SJSA1 (cell line): ENCODE results near the gene CENPV. TPM values are rescaled to one million over a fixed set of nuclear protein-coding genes. Genes with fewer than 3 reads are reported as not detected.
A peak's percentile ranks its signal among the peaks of the same experiment; 100 is the strongest.
"Not testable (repeated sequence)": the region's sequence is repeated elsewhere in the genome, so short reads cannot be mapped to it uniquely, and the experiment has no call there.

ENCODE experiments used
- DNase-seq, 2 experiments: peaks; one replicate each; pipeline ENCODE4 v3.0.0-alpha.2; 2015 to 2020; ENCODE audit warnings: low spot score in 2 of 2, low read depth in 1 of 2
- H3K27ac ChIP-seq: fragments of 250-450 bp; sonication (Bioruptor Pico); 2 replicates; pipeline ENCODE4 v1.5.1; 2020; ENCODE audit warnings: mild to moderate bottlenecking, moderate library complexity
- H3K27me3 ChIP-seq: fragments of 250-450 bp; sonication (Bioruptor Pico); replicated peaks from 2 replicates; pipeline ENCODE4 v1.5.1; 2020; ENCODE audit warnings: mild to moderate bottlenecking, moderate library complexity
- H3K36me3 ChIP-seq: fragments of 250-450 bp; sonication (Bioruptor Pico); 2 replicates; pipeline ENCODE4 v1.5.1; 2020; ENCODE audit warnings: mild to moderate bottlenecking
- H3K4me1 ChIP-seq: fragments of 250-450 bp; sonication (Bioruptor Pico); replicated peaks from 2 replicates; pipeline ENCODE4 v1.6.1; 2021; ENCODE audit warnings: mild to moderate bottlenecking
- H3K4me3 ChIP-seq: fragments of 250-450 bp; sonication (Bioruptor Pico); 2 replicates; pipeline ENCODE4 v1.5.1; 2020; ENCODE audit warnings: mild to moderate bottlenecking
- H3K9me3 ChIP-seq: fragments of 250-450 bp; sonication (Bioruptor Pico); replicated peaks from 2 replicates; pipeline ENCODE4 v1.5.1; 2020; ENCODE audit warnings: mild to moderate bottlenecking
- total RNA-seq: library from RNA; depleted of rRNA; stranded (reverse); fragments of >200 nt; shearing (Covaris generic); gene quantifications from 2 replicates; pipeline ENCODE4 v1.2.3, GENCODE V29; 2014

Gene CENPV
- total RNA-seq, 1 experiment from 2014 or later, result 48.3 TPM

DNA sequence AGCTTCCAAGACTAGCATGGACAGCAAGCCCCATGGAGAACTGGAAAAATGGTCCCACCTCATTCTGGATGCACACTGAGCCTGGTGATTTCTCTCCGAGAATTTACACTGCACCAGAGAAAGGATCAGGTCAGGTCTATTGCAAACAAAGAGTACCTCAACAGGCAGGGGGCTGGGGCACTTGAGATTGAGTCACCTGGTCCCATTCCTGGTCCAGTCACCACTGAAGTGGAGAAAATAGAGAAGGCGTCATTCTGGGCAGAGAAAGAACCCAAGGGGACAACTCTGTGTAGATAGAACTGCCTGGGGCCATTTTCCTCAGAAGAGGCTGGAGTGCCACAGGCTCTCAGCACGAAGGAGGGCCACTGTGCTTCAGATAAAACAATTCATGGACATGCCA lies 38.4 kb downstream of the CENPV start:
- Histone ChIP-seq H3K4me3 (no peak overlapping the region), H3K4me1 (peaks cover 9% of the 10 kb centered on the region), H3K27me3 (no peaks in the 10 kb centered on the region), H3K36me3 (peaks cover 4% of the 10 kb centered on the region; the same call in 1 of the 2 replicates), H3K27ac (no peak overlapping the region), H3K9me3 (no peaks in the 10 kb centered on the region)
- DNase-seq, result no peak

- no peak overlapping the region for H3K27ac ChIP-seq
- H3K36me3 ChIP-seq, result peaks cover 4% of the 10 kb centered on the region; the same call in 1 of the 2 replicates
- no peak for DNase-seq
- H3K27me3 ChIP-seq, result no peaks in the 10 kb centered on the region
- H3K4me1 ChIP-seq, result peaks cover 9% of the 10 kb centered on the region
- no peak overlapping the region for H3K4me3 ChIP-seq
- no peaks in the 10 kb centered on the region for H3K9me3 ChIP-seq
Observed at GRCh38 chr17:16314189-16314588, 39.1 kb downstream of the CENPV start.

DNA sequence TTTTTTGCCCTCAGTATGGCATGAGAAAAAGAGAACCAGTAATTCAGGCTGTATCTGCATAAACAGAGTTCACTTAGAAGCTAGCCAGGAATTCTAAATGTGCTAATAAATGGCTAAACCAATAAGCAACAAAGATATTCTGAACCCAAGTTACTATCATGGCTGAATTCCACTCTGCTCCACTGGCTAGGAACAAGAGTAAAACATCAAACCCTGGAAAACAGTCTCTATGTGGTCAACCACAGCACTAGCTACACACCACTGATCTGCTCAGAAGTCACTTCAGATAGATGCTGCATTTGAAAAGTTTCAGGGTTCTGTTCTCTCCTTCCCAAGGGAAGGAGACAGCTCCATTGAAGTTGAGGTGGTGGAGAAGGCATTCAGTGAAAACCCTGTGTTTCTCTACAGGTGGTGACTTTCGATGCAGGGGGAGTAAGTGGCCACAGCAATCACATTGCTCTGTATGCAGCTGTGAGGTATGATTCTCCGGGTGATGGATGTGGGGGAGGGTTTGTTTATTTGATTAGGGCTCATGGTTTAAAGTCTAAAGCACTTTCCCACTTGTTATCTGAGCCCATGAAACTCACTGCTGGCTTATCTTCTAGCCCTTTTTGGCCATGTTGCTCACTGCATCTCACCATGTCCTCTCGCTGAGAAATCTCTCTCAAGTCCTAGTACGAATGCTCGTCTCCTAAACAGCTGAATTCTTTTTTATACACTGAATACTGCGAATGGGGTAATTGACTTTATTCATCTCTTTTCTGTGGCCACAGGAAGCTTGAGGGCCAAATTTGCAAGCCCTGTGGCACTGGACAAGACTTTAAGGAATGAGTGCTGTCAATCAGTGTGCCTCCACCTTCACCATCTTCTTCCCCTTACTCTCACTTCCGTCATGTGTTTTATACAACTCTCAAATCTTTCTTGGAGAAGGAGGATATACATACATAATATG lies 39.9 kb downstream of the CENPV start:
- peaks cover 9% of the 10 kb centered on the region for H3K4me1 ChIP-seq
- H3K4me3 ChIP-seq, result no peak overlapping the region
- H3K27ac ChIP-seq, result no peak overlapping the region
- peaks cover 4% of the 10 kb centered on the region; the same call in 1 of the 2 replicates for H3K36me3 ChIP-seq
- DNase-seq, result peak in 1 of 2 experiments; percentile 6
- no peaks in the 10 kb centered on the region for H3K27me3 ChIP-seq
- H3K9me3 ChIP-seq, result no peaks in the 10 kb centered on the region

- not testable (repeated sequence) for H3K4me1 ChIP-seq, DNase-seq, H3K27me3 ChIP-seq, H3K4me3 ChIP-seq, H3K9me3 ChIP-seq, H3K27ac ChIP-seq, H3K36me3 ChIP-seq
Observed at GRCh38 chr17:16312061-16312460, 41.2 kb downstream of the CENPV start.

- Histone ChIP-seq H3K27ac (no peak overlapping the region), H3K36me3 (peaks cover 5% of the 10 kb centered on the region), H3K9me3 (no peaks in the 10 kb centered on the region), H3K4me1 (no peaks in the 10 kb centered on the region), H3K4me3 (no peak overlapping the region), H3K27me3 (no peaks in the 10 kb centered on the region)
- DNase-seq, result no peak
Observed at GRCh38 chr17:16306211-16306610, 47.1 kb downstream of the CENPV start.

DNA sequence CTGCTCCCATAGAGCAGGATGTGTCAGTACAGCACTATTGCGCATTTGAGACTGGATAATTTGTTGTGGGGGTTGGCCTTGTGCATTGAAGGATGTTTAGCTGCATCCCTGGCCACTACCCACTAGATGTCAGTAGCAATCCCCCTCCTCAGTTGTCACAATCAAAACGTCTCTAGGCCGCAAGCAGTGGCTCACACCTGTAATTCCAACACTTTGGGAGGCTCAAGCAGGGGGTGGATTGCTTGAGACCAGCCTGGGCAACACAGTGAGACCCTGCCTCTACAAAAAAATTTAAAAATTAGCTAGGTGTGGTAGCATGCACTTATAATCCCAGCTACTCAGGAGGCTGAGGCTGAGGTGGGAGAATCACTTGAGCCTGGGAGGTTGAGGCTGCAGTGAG lies 48.4 kb downstream of the CENPV start:
- Histone ChIP-seq H3K27me3 (no peaks in the 10 kb centered on the region), H3K9me3 (no peaks in the 10 kb centered on the region), H3K4me1 (no peaks in the 10 kb centered on the region), H3K4me3 (no peak overlapping the region), H3K27ac (no peak overlapping the region), H3K36me3 (peaks cover 5% of the 10 kb centered on the region)
- DNase-seq, result peak in 1 of 2 experiments; percentile 11

- H3K9me3 ChIP-seq, result no peaks in the 10 kb centered on the region
- H3K27ac ChIP-seq, result no peak overlapping the region
- no peaks in the 10 kb centered on the region for H3K4me1 ChIP-seq
- no peaks in the 10 kb centered on the region for H3K27me3 ChIP-seq
- peaks cover 5% of the 10 kb centered on the region for H3K36me3 ChIP-seq
- no peak overlapping the region for H3K4me3 ChIP-seq
- DNase-seq, result no peak
Observed at GRCh38 chr17:16302856-16303255, 50.4 kb downstream of the CENPV start.

- H3K27ac ChIP-seq, result no peak overlapping the region
- no peak for DNase-seq
- no peaks in the 10 kb centered on the region for H3K9me3 ChIP-seq
- H3K4me1 ChIP-seq, result no peaks in the 10 kb centered on the region
- peaks cover 3% of the 10 kb centered on the region for H3K36me3 ChIP-seq
- H3K4me3 ChIP-seq, result no peak overlapping the region
- H3K27me3 ChIP-seq, result no peaks in the 10 kb centered on the region
Observed at GRCh38 chr17:16301963-16302855, 51.1 kb downstream of the CENPV start.

GRCh38 chr17:16300554-16300953 lies 52.7 kb downstream of the CENPV start:
- H3K4me3 ChIP-seq, result no peak overlapping the region

DNA sequence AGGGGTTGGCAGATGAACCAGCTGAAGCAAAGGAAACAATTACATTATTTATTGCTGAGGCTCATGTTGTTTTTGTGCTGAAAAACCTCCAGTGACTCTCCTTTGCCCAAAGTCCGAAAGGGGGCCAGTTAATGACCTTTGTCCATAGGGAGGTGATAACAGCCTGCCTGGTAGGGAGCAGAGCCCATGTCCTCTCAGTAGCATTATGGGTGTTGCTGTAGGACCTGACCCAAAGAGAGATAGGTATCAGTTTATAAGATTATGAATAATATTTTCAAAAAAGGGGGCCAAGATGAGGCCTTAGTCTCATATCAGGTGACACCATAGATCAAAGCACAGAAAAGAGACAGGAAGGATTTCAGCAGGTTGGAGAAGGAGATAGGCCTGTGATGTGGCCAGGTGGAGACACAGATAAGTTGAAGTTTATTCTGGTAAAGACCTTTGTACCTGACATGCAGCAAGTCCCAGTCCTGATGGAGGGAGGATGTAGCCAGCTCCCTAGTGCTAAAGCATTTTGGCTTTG lies 55.1 kb downstream of the CENPV start:
- DNase-seq, result no peak
- Histone ChIP-seq H3K4me3 (no peak overlapping the region), H3K27me3 (no peaks in the 10 kb centered on the region), H3K4me1 (no peaks in the 10 kb centered on the region), H3K9me3 (no peaks in the 10 kb centered on the region), H3K36me3 (no peaks in the 10 kb centered on the region; the same call in none of the 2 replicates), H3K27ac (no peak overlapping the region)

More at GRCh38 chr17:16300554-16300953, 52.7 kb downstream of the CENPV start:
- H3K27me3 ChIP-seq, result no peaks in the 10 kb centered on the region
- no peaks in the 10 kb centered on the region; the same call in none of the 2 replicates for H3K36me3 ChIP-seq
- H3K4me1 ChIP-seq, result no peaks in the 10 kb centered on the region
- H3K9me3 ChIP-seq, result no peaks in the 10 kb centered on the region
- DNase-seq, result no peak
- H3K27ac ChIP-seq, result no peak overlapping the region

- no peaks in the 10 kb centered on the region for H3K9me3 ChIP-seq
- H3K36me3 ChIP-seq, result no peaks in the 10 kb centered on the region; the same call in 1 of the 2 replicates
- no peaks in the 10 kb centered on the region for H3K27me3 ChIP-seq
- no peak overlapping the region for H3K27ac ChIP-seq
- no peak overlapping the region for H3K4me3 ChIP-seq
- no peaks in the 10 kb centered on the region for H3K4me1 ChIP-seq
- DNase-seq, result no peak
Observed at GRCh38 chr17:16297367-16298139, 55.7 kb downstream of the CENPV start.

DNA sequence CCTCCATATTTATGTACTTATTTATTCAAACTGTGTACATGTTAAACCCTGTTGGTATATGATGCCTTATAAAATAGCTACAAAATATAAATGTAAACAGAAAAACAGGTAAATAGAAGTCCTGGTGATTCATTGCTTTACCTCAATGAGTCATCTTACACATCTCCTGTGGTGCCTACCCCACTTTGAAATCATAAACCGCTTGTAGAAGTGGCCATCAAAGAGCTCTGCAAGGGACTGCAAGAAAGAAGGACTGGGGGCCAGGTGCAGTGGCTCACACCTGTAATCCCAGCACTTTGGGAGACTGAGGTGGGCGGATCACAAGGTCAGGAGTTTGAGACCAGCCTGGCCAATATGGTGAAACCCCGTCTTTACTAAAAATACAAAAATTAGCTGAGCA lies 57.2 kb downstream of the CENPV start:
- not testable (repeated sequence) for H3K36me3 ChIP-seq, H3K27me3 ChIP-seq, H3K9me3 ChIP-seq, DNase-seq, H3K27ac ChIP-seq, H3K4me3 ChIP-seq, H3K4me1 ChIP-seq

DNA sequence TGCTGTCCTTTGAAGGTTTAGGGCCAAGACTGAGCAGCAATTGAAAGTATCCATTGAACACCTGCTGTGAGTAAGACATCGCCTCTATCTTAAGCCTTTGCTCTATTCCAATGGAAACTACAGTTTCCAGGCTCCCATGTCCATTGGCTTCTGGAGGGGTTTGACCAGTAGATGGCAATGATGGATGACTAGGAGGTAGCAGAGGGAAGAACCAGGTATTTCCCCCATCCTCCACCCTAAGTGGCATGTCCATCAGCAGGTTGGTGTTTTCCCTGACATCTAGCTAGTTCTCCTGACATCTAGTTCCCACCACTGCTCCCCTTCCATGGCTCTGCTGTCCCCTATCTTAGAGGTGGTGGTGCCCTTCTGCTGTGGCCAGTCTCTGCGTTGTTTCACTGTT lies 58.7 kb downstream of the CENPV start:
- Histone ChIP-seq H3K27me3 (no peaks in the 10 kb centered on the region), H3K4me1 (no peaks in the 10 kb centered on the region), H3K9me3 (no peaks in the 10 kb centered on the region), H3K4me3 (no peak overlapping the region), H3K27ac (no peak overlapping the region), H3K36me3 (no peaks in the 10 kb centered on the region)
- DNase-seq, result no peak
